Measurements from ENCODE around the gene RFNG. TPM values are rescaled to one million over a fixed set of nuclear protein-coding genes. Genes with fewer than 3 reads are reported as not detected.
A peak's percentile ranks its signal among the peaks of the same experiment; 100 is the strongest.

Gene RFNG
- total RNA-seq, 2 experiments from 2014 or later, result 16.9 to 17.5 TPM

DNA sequence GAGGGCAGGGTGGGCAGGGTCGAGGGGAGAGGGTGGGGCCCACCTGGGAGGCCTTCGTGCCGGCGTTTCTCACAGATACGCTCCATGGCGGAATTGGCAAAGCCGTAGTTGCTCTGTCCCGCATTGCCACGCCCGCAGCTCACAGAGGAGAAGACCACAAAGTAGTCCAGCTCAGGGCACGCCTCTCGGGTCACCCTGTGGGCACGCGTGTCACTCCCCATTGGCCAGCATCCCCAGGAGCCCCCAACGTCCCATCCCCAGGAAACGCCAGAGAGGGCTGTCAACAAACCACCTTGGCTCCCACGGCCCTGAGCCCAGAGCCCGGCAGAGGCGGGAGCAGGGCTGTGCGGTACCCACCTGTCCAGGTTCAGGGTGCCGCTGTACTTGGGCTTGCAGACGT, 30.4 kb upstream of the RFNG start:
- ATAC-seq, result no peak
- CTCF ChIA-PET, result no interaction called here
- POLR2A ChIA-PET, result no interaction called here
- intact Hi-C loops (cut with DNase I, micrococcal nuclease), result no loop called here
- DNase-seq, result no peak
- Mint-ChIP-seq H3K36me3 (ENCODE audit: low read depth) (peaks cover 24% of the 10 kb centered on the region), H3K9me3 (ENCODE audit: low read depth) (no peaks in the 10 kb centered on the region), H3K27ac (no peak overlapping the region), H3K4me1 (no peaks in the 10 kb centered on the region), H3K4me3 (no peak overlapping the region), H3K27me3 (no peaks in the 10 kb centered on the region)

DNA sequence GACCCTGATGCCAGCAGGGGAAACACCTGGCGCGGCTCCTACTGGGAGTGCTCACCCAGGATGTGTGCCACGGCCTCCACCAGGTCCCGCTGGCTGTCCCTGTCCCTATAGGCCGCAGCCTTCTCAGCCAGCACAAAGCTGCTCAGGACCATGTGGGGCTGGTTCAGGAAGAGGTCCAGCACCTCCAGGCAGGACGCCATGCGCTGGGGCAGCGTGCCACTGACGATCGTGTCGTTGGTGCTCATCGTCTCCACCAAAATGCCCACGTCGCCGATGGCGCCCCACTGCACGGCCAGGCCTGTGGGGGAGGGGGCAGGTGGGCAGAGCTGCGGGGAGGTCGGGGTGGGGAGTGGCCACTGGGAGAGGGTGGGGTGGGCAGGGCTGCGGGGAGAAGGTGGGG, 29.9 kb upstream of the RFNG start:
- Mint-ChIP-seq H3K4me3 (no peak overlapping the region), H3K27ac (no peak overlapping the region), H3K9me3 (ENCODE audit: low read depth) (no peaks in the 10 kb centered on the region), H3K4me1 (no peaks in the 10 kb centered on the region), H3K27me3 (no peaks in the 10 kb centered on the region), H3K36me3 (ENCODE audit: low read depth) (peaks cover 24% of the 10 kb centered on the region)
- ChIA-PET POLR2A (no interaction called here), CTCF (no interaction called here)
- intact Hi-C loops (cut with DNase I, micrococcal nuclease), result no loop called here
- ATAC-seq (no peak), DNase-seq (no peak)

DNA sequence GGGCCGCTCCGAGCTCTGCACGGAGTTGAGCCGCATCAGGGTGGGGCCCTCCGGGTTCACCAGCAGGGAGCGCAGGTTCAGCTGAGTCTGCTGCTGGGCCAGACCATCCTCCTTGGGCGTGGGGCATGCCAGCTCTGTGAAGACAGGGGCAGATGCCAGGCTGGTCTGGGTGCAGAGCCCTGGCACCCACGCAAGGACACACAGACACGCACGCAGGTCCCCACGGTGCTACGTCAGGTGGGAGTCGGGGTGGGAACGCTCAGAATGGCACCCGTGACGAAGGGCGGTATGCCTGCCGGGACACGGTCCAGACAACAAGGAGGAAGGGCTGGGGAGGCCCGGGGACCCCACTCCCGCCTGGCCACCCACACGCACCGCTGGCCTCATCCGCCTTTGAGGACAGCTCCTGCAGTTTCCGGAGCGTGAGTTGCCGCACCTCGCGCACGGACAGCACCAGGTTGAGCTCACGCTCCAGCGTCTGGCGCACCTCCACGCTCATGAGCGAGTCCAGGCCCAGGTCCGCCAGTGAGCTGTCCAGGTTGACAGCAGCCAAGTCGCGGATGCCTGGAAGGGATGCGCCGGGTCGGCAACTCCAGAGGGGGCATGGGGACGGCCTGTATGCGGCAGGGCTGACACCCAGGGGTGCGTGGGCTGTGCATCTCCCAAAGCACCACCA, 29.3 kb upstream of the RFNG start:
- ATAC-seq (no peak), DNase-seq (no peak)
- intact Hi-C loops (cut with DNase I, micrococcal nuclease), result no loop called here
- H3K9me3 Mint-ChIP-seq (ENCODE audit: low read depth), result no peaks in the 10 kb centered on the region
- ChIA-PET CTCF (no interaction called here), POLR2A (no interaction called here)
- no peaks in the 10 kb centered on the region for H3K27me3 Mint-ChIP-seq
- no peaks in the 10 kb centered on the region for H3K4me1 Mint-ChIP-seq
- no peak overlapping the region for H3K27ac Mint-ChIP-seq
- H3K4me3 Mint-ChIP-seq, result no peak overlapping the region
- peaks cover 24% of the 10 kb centered on the region for H3K36me3 Mint-ChIP-seq (ENCODE audit: low read depth)

DNA sequence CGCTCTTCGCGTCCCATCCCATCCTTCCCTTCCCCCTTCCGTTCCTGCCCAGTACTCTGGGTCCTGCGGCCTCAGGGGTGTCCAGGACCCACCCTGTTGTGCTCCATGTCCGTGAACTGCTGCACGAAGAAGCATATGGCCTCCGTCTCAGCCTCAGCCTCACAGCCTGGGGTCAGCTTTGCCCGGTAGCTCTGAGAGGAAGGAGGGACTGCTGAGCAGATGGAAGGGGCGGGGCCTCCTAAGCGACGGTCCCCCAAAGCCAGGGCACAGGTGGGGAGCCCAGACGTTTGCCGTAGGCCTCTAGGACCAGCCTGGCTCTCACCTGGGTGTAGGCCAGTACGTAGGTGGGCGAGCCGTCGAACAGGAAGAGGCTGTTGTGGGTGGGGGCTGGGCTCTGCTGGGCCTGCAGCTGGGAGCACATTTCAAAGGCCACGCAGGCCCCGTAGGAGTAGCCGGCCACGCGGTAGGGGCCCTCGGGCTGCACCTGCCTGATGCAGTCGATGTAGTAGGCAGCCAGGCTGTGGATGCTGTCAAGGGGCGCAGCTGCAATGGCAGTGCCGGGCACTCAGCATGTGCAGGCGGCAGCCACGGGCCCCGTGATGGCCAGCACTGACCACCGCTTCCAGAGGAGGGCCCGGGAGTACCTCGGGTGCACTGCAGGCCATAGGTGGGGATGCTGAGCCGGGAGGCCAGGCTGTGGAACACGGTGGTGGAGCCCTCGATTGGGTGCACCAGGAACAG, 28.6 kb upstream of the RFNG start:
- intact Hi-C loops (cut with DNase I, micrococcal nuclease), result no loop called here
- H3K36me3 Mint-ChIP-seq (ENCODE audit: low read depth), result peaks cover 24% of the 10 kb centered on the region
- no peak overlapping the region for H3K27ac Mint-ChIP-seq
- H3K4me1 Mint-ChIP-seq, result no peaks in the 10 kb centered on the region
- POLR2A ChIA-PET, result no interaction called here
- CTCF ChIA-PET, result no interaction called here
- H3K4me3 Mint-ChIP-seq, result no peak overlapping the region
- no peak for ATAC-seq
- H3K9me3 Mint-ChIP-seq (ENCODE audit: low read depth), result no peaks in the 10 kb centered on the region
- DNase-seq, result no peak
- no peaks in the 10 kb centered on the region for H3K27me3 Mint-ChIP-seq

DNA sequence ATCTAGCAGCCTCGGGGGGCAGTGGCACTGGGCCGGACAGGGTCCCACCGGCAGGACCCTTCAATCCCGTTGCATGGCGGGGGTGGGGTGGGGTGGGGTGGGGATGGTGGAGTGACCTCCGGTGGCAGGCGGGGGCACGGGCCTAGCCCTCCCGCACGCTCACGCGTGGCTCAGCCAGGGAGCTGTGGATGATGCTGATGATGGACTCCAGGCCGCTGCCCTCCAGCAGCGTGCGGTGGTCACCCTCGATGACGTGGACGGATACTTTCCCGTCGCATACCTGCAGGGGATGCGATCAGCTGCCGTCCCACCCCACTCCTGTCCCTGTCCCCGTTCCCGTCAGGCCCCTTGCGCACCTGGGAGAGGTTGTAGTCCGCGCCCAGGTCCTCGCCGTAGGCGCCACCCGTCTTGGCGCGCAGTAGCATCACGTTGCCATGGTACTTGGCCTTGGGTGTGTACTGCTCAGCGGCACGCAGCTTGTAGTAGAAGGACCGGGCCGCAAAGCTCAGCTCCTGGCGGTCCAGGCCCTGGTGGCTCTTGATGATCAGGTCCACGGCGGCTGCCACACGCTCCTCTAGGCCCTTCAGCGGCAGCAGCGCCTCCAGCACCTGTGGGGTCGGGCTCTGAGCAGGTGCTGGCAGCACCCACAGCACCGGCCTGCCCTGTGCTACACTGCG, 27.5 kb upstream of the RFNG start:
- intact Hi-C loops (cut with DNase I, micrococcal nuclease), result no loop called here
- Mint-ChIP-seq H3K27me3 (no peaks in the 10 kb centered on the region), H3K4me1 (no peaks in the 10 kb centered on the region), H3K9me3 (ENCODE audit: low read depth) (no peaks in the 10 kb centered on the region), H3K27ac (no peak overlapping the region), H3K36me3 (ENCODE audit: low read depth) (peaks cover 20% of the 10 kb centered on the region), H3K4me3 (no peak overlapping the region)
- ChIA-PET CTCF (no interaction called here), POLR2A (no interaction called here)
- ATAC-seq (no peak), DNase-seq (no peak)

DNA sequence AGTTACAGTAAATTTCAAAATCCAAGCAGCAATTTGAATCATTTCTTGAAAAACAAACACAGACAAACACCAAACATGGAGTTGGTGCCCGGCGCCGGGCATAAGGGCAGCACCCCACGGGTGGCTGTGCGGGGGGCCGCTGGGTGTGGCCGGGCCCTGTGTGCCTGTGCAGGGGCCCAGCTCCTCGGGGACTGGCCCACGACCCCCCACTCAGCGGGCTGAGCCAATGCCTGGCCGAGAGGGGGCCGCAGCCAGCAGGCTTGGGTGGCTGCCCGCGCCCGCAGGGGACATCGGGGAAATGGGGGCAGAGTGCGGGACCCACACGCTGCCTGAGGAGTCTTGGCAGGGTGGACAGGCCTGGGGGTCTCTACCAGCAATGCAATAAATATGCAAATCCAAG, 26.8 kb upstream of the RFNG start:
- Mint-ChIP-seq H3K36me3 (ENCODE audit: low read depth) (peaks cover 18% of the 10 kb centered on the region), H3K9me3 (ENCODE audit: low read depth) (no peaks in the 10 kb centered on the region), H3K4me1 (no peaks in the 10 kb centered on the region), H3K27ac (no peak overlapping the region), H3K4me3 (no peak overlapping the region), H3K27me3 (no peaks in the 10 kb centered on the region)
- POLR2A ChIA-PET, result no interaction called here
- intact Hi-C loops (cut with DNase I, micrococcal nuclease), result no loop called here
- DNase-seq, result no peak
- ATAC-seq, result no peak
- CTCF ChIA-PET, result no interaction called here

DNA sequence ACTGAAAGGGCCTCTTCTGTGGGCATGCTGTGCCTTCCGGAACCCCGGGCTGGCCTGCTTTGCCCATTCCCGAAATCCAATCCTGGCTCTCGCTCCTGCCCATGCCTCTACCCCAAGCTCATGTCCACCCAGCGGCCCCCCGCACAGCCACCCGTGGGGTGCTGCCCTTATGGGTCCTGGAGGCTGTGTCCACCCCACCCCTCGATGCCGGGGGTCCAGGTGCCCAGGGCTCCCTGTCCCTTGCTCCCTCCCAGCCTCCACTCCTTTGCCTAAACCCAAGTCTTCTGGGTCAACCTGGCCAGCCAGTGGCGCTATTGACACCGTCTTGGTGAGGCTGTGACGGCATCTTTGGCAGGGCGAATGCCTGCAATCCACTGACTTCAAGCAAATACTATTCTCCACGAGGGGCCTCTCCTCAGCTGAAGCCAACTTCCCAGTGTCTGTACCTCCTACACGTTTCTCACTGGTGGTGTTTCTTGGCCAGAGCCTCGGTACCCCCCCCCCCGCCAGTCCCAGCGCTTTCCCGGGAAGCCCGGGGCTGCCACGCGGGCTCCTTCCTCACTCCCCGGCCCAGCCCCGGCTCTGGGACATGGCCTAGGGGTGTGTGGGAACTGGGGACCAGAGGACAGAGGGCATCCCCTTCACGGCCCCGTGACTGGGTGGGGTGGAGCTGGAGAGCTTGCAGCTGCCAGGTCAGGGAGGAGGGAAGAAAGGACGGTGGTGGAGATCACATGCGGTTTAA, 26.2 kb upstream of the RFNG start:
- ATAC-seq (no peak), DNase-seq (no peak)
- H3K27me3 Mint-ChIP-seq, result no peaks in the 10 kb centered on the region
- H3K36me3 Mint-ChIP-seq (ENCODE audit: low read depth), result peaks cover 11% of the 10 kb centered on the region
- H3K27ac Mint-ChIP-seq, result no peak overlapping the region
- intact Hi-C loops (cut with DNase I, micrococcal nuclease), result no loop called here
- CTCF ChIA-PET, result interaction anchor here (0.7 kb wide), 1 partner anchor 477 kb away, joined by 3 read pairs; no protein-coding TSS in a partner anchor
- no peaks in the 10 kb centered on the region for H3K9me3 Mint-ChIP-seq (ENCODE audit: low read depth)
- H3K4me3 Mint-ChIP-seq, result no peak overlapping the region
- no peaks in the 10 kb centered on the region for H3K4me1 Mint-ChIP-seq
- POLR2A ChIA-PET, result no interaction called here

DNA sequence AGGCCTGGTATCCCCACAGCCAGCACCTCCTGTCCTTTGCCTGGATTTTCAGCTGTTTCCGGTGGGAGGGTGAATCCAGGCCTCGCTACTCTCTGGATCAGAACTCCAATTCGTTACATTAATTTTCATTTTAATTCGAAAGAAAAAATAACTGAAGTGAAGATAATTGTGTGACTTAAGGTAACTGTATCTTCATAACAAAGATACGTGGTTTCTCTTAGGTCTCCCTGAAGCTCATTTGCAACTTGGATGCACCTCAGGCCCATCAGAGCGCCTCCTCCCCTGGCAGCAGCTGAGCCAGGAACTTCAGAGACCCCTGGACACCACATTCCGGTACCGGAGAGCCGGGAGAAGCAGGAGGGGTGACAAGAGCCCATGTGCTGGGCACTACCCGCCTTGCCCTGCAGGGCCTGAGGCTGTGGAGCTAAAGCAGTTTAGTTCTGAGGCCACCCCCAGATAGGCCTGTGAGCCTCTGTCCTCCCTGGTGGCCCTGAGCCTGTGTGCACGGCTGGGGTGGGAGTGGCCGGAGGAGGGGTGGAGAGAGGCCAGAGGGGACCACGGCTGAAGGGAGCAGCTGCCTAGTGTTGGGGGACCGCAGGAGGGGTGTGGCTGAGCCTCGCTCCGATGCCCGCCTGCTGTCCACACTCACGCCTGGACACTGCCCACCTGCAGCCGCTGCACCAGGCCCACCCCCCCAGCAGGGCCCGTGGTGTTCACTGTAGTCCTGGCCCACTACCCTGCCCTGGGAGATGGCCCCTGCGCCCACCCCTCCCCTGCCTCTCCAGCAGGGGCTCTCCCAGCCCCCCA, 25.4 kb upstream of the RFNG start:
- no peak for DNase-seq
- intact Hi-C loops (cut with DNase I, micrococcal nuclease), result no loop called here
- Mint-ChIP-seq H3K36me3 (ENCODE audit: low read depth) (peaks cover 10% of the 10 kb centered on the region), H3K27me3 (no peaks in the 10 kb centered on the region), H3K27ac (no peak overlapping the region), H3K4me1 (no peaks in the 10 kb centered on the region), H3K4me3 (no peak overlapping the region), H3K9me3 (ENCODE audit: low read depth) (no peaks in the 10 kb centered on the region)
- peak; percentile 13 for ATAC-seq
- ChIA-PET CTCF (interaction anchor here (0.6 to 0.9 kb wide), 3 partner anchors 13 to 478 kb away, joined by 3 read pairs; no protein-coding TSS in a partner anchor), POLR2A (interaction anchor here (1.2 kb wide), 1 partner anchor 22 kb away, joined by 3 read pairs; no protein-coding TSS in a partner anchor)

DNA sequence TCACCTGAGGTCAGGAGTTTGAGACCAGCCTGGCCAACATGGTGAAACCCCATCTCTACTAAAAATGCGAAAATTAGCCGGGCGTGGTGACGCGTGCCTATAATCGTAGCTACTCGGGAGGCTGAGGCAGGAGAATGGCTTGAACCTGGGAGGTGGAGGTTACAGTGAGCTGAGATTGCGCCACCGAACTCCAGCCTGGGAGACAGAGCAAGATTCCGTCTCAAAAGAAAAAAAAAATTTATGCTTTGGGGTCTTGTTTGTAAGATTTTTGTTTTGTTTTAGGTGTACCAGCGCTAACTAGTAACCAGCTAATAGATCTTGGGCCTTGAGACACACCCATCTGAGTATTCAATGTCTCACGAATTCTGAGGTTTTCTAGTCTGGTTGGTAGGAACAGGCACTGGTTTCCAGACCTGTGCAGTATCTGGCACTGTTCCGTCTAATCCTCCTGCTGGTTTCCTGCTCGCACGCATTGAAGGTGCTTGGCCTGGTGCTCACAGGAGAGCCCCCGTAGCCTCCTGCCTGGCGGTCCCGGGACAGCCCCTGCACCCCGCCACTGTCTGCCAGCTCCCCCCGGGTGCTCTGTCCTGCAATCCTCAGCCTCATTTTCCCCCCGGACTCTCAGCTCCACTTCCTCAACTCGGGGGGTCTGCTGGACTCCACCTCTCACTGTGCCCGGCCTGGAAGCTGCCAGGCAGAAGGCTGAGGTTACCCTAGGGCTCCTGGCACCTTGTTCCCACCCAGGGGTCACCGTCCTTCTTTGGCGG, 24.6 kb upstream of the RFNG start:
- intact Hi-C loops (cut with DNase I, micrococcal nuclease), result no loop called here
- DNase-seq (no peak), ATAC-seq (no peak)
- H3K27me3 Mint-ChIP-seq, result no peaks in the 10 kb centered on the region
- H3K9me3 Mint-ChIP-seq (ENCODE audit: low read depth), result no peaks in the 10 kb centered on the region
- ChIA-PET CTCF (interaction anchor here (0.6 to 0.9 kb wide), 2 partner anchors 12 to 366 kb away, joined by 3 read pairs; no protein-coding TSS in a partner anchor), POLR2A (interaction anchor here (1.2 kb wide), 1 partner anchor 23 kb away, joined by 3 read pairs; no protein-coding TSS in a partner anchor)
- no peak overlapping the region for H3K4me3 Mint-ChIP-seq
- H3K27ac Mint-ChIP-seq, result no peak overlapping the region
- H3K36me3 Mint-ChIP-seq (ENCODE audit: low read depth), result peaks cover 10% of the 10 kb centered on the region
- H3K4me1 Mint-ChIP-seq, result no peaks in the 10 kb centered on the region

DNA sequence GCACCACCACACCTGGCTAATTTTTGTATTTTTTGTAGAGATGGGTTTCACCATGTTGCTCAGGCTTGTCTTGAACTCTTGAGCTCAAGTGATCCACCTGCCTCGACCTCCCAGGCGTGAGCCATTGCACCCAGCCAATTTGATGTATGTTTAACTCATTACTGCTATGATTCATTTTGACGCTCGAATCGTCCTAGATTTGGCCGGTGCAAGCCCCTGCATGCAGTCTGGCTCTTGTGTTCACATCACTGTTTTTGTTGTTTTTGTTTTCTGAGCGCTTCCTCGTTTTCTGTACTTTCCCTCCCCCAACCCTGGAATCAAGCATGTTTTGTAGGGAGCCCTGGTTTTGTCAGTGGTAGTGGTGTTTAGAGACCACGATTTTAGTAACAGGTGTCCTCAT, 21.8 kb upstream of the RFNG start:
- Mint-ChIP-seq H3K9me3 (ENCODE audit: low read depth) (no peaks in the 10 kb centered on the region), H3K36me3 (ENCODE audit: low read depth) (peaks cover 2% of the 10 kb centered on the region), H3K4me1 (no peaks in the 10 kb centered on the region), H3K27me3 (no peaks in the 10 kb centered on the region), H3K4me3 (no peak overlapping the region), H3K27ac (no peak overlapping the region)
- intact Hi-C loops (cut with DNase I, micrococcal nuclease), result no loop called here
- POLR2A ChIA-PET, result no interaction called here
- ATAC-seq (no peak), DNase-seq (no peak)
- CTCF ChIA-PET, result no interaction called here
